A549 (cell line): ENCODE data around the gene INSL3. TPM values are rescaled to one million over a fixed set of nuclear protein-coding genes. Genes with fewer than 3 reads are reported as not detected.
A peak's percentile ranks its signal among the peaks of the same experiment; 100 is the strongest.

Experiments
- ATAC-seq, 2 experiments: fragments of 200-7000 bp in 1 of 2; fragments of >200 bp in 1 of 2; cut with Nextera tagmentation in 1 of 2; cut with Tn5 transposase in 1 of 2; 3 replicates each; pipeline versions ENCODE4 v1.8.0 to v1.9.1; 2018 to 2020; ENCODE audit warnings: mild to moderate bottlenecking in 1 of 2, moderate library complexity in 1 of 2
- CTCF ChIA-PET: fragments of 300-600 bp; sonication (Branson Sonifier 250); formaldehyde crosslinking; extraction: SDS; loops from one replicate; lab custom pipeline; 2021; ENCODE audit warnings: antibody characterized with exemption, inconsistent platforms; lab: Yijun Ruan, JAX
- POLR2A ChIA-PET: fragments of 350-600 bp; formaldehyde crosslinking; extraction: SDS; loops from one replicate; lab custom pipeline; 2021; ENCODE audit warnings: antibody characterized with exemption, inconsistent platforms; lab: Yijun Ruan, JAX
- DNase-seq, 2 experiments: peaks; one replicate each; pipeline versions ENCODE4 v3.0.0 to v3.0.0-alpha.2; 2011 to 2016; ENCODE audit warnings: low read depth in 1 of 2, low spot score in 1 of 2
- FAIRE-seq: peaks from 2 replicates; lab custom pipeline; 2011; peaks lifted over from hg19 to GRCh38; lab: Jason Lieb, UNC
- H3K27ac ChIP-seq, 2 experiments: fragments of >200 bp; sonication (Bioruptor Twin); formaldehyde crosslinking; 3 replicates each; pipeline ENCODE4 v1.5.1; 2016 to 2017
- H3K4me1 ChIP-seq: fragments of >200 bp; sonication (Bioruptor Twin); formaldehyde crosslinking; 3 replicates; pipeline ENCODE4 v1.6.1; 2016
- H3K4me2 ChIP-seq: fragments of >200 bp; sonication (Bioruptor Twin); formaldehyde crosslinking; 3 replicates; pipeline ENCODE4 v1.6.1; 2016
- H3K4me3 ChIP-seq: fragments of >200 bp; sonication (Bioruptor Twin); formaldehyde crosslinking; 3 replicates; pipeline ENCODE4 v1.5.1; 2016
- H3K9me3 ChIP-seq: fragments of >200 bp; sonication (Bioruptor Twin); formaldehyde crosslinking; 3 replicates; pipeline ENCODE4 v1.6.1; 2016
- CHD4 ChIP-seq: fragments of 200-600 bp; sonication (generic); IDR thresholded peaks from 2 replicates; pipeline ENCODE4 v1.6.1; 2016; ENCODE audit warnings: antibody characterized with exemption, mild to moderate bottlenecking, borderline replicate concordance
- CTCF ChIP-seq: fragments of >200 bp; sonication (Bioruptor Twin); formaldehyde crosslinking; IDR thresholded peaks from 3 replicates; pipeline ENCODE4 v1.5.1; 2016
- EHF ChIP-seq: fragments of 250-450 bp; sonication (Bioruptor Pico); IDR thresholded peaks from 2 replicates; pipeline ENCODE4 v1.5.0; 2020; ENCODE audit warnings: mild to moderate bottlenecking
- HOXA7 ChIP-seq: fragments of 250-450 bp; sonication (Bioruptor Pico); IDR thresholded peaks from 2 replicates; pipeline ENCODE4 v1.5.0; 2020; ENCODE audit warnings: mild to moderate bottlenecking, moderate library complexity
- MYC ChIP-seq: IDR thresholded peaks from 2 replicates; pipeline ENCODE4 v1.6.1; 2012; ENCODE audit warnings: mild to moderate bottlenecking, inconsistent platforms, low read length, improper control_type of control experiment, borderline replicate concordance
- POLR2AphosphoS2 ChIP-seq: conservative IDR thresholded peaks from 2 replicates; pipeline ENCODE4 v1.6.1; 2012; ENCODE audit warnings: low read length, improper control_type of control experiment, inconsistent platforms
- REST ChIP-seq: fragments of 200-600 bp; sonication (generic); IDR thresholded peaks from 2 replicates; pipeline ENCODE4 v1.6.1; 2016; ENCODE audit warnings: antibody characterized with exemption, mild to moderate bottlenecking, moderate library complexity
- TFCP2L1 ChIP-seq: fragments of 250-450 bp; sonication (Bioruptor Pico); IDR thresholded peaks from 2 replicates; pipeline ENCODE4 v1.5.0; 2021; ENCODE audit warnings: mild to moderate bottlenecking
- WGBS: methylation state at CpG from one replicate; pipeline ENCODE4 v1.1.6; 2017; ENCODE audit errors: missing lambda C conversion rate; 5-methylcytosine and 5-hydroxymethylcytosine counted together
- polyA plus RNA-seq, 4 experiments: library from polyadenylated mRNA; depleted of rRNA in 3 of 4; stranded (reverse); fragments of >200 nt; fragmentation: RNase III in 1 of 4; extraction: RNeasy Plus Mini Kit Qiagen cat#74134 plus additional on column Dnase treatment in 1 of 4; gene quantifications; 2 replicates in 3 of 4; 3 replicates in 1 of 4; pipeline ENCODE4 v1.2.3, GENCODE V29; 2011 to 2017

INSL3 gene
- polyA plus RNA-seq, 2 of the 4 experiments (the other 2 are of a cell fraction) = 0.25 to 0.27 TPM

- H3K4me1 ChIP-seq = peaks cover 19% of the 10 kb centered on the region; the same call in 2 of the 3 replicates
- no peak overlapping the region for H3K4me2 ChIP-seq
- TF ChIP-seq EHF (CRISPR knock-in tag) (no peak), CHD4 (no peak), MYC (no peak), HOXA7 (CRISPR knock-in tag) (no peak), POLR2AphosphoS2 (no peak)
- TF ChIP-seq, all 56 proteins: peak for 0
- Histone ChIP-seq H3K4me3 (no peak overlapping the region), H3K9me3 (no peaks in the 10 kb centered on the region), H3K27ac (no peak overlapping the region)
- CTCF ChIA-PET = interaction anchor here (0.6 to 10.9 kb wide), 2 partner anchors 27 to 66 kb away, joined by 3 to 295 read pairs; partner anchors contain the start of gene CCDC124
- 77% methylated on average over 5 of the region's 6 CpGs for WGBS
- FAIRE-seq (no peak), DNase-seq (no peak), ATAC-seq (no peak)
- POLR2A ChIA-PET = interaction anchor here (1.1 kb wide), 1 partner anchor 66 kb away, joined by 3 read pairs; no protein-coding TSS in a partner anchor
These were observed 47.4 kb upstream of the INSL3 start for GRCh38 chr19:17868669-17869068.

GRCh38 chr19:17866964-17867486 lies 45.7 kb upstream of the INSL3 start:
- 71% methylated on average over 11 of the region's 11 CpGs for WGBS
- TF ChIP-seq HOXA7 (CRISPR knock-in tag) (no peak), TFCP2L1 (CRISPR knock-in tag) (no peak)
- Histone ChIP-seq H3K4me2 (no peak overlapping the region), H3K9me3 (no peaks in the 10 kb centered on the region), H3K4me3 (no peak overlapping the region), H3K27ac (no peak overlapping the region), H3K4me1 (peaks cover 35% of the 10 kb centered on the region)
- DNase-seq (no peak), FAIRE-seq (no peak), ATAC-seq (peak; percentile 8 to 10; a peak in 4 of 6 replicates)
- CTCF ChIA-PET = interaction anchor here (10.9 kb wide), 1 partner anchor 68 kb away, joined by 295 read pairs; the partner anchor contains the start of gene CCDC124
- POLR2A ChIA-PET = interaction anchor here (1.1 kb wide), 1 partner anchor 66 kb away, joined by 3 read pairs; the partner anchor contains the start of gene CCDC124

- H3K9me3 ChIP-seq = no peaks in the 10 kb centered on the region
- ATAC-seq (peak; percentile 5 to 11; a peak in 3 of 6 replicates), FAIRE-seq (no peak), DNase-seq (no peak)
- H3K27ac ChIP-seq = peak overlapping the region in 1 of 2 experiments; percentile 64; a peak in 3 of 6 replicates
- CTCF ChIA-PET = interaction anchor here (0.9 to 10.9 kb wide), 3 partner anchors 10 to 68 kb away, joined by 3 to 295 read pairs (median 3); partner anchors contain the start of gene CCDC124
- TF ChIP-seq TFCP2L1 (CRISPR knock-in tag) (peak; percentile 30; the same call in 1 of the 2 replicates), POLR2AphosphoS2 (peak; percentile 47; the same call in 1 of the 2 replicates), REST (no peak), CTCF (no peak)
- WGBS = 85% methylated on average over 5 of the region's 8 CpGs
- H3K4me3 ChIP-seq = no peak overlapping the region
- POLR2A ChIA-PET = interaction anchor here (0.7 to 1.5 kb wide), 2 partner anchors 66 to 81 kb away, joined by 3 to 12 read pairs; partner anchors contain the start of gene CCDC124
- no peak overlapping the region for H3K4me2 ChIP-seq
- H3K4me1 ChIP-seq = peaks cover 41% of the 10 kb centered on the region
These were observed 45.1 kb upstream of the INSL3 start for GRCh38 chr19:17866312-17866963.
